PC-3 (cell line): ENCODE measurements around the gene DNASE1. TPM values are rescaled to one million over a fixed set of nuclear protein-coding genes. Genes with fewer than 3 reads are reported as not detected.
"Not testable (repeated sequence)": the region's sequence is repeated elsewhere in the genome, so short reads cannot be mapped to it uniquely, and the experiment has no call there.

ENCODE experiments used
- ATAC-seq: fragments of 200-7000 bp; cut with Tn5 transposase; 2 replicates; pipeline ENCODE4 v1.9.1; 2020; ENCODE audit warnings: mild to moderate bottlenecking, moderate library complexity
- BruUV-seq: library from RNA; stranded (reverse); fragments of 400-500 nt; replicated peaks from 2 replicates; lab custom pipeline; 2021; lab: Mats Ljungman, UMichigan
- CTCF ChIA-PET: fragments of 300-600 bp; sonication (Branson Sonifier 250); formaldehyde crosslinking; loops from one replicate; lab custom pipeline; 2022; ENCODE audit warnings: antibody characterized with exemption; lab: Charles Lee
- POLR2A ChIA-PET: fragments of 300-600 bp; sonication (Branson Sonifier 250); formaldehyde crosslinking; loops from one replicate; lab custom pipeline; 2022; ENCODE audit warnings: antibody characterized with exemption; ENCODE audit not compliant: unreplicated experiment; lab: Charles Lee
- DNase-seq: peaks from one replicate; pipeline ENCODE4 v3.0.0-alpha.2; 2015
- H2AFZ ChIP-seq: fragments of 300-600 bp; sonication (generic); 2 replicates; pipeline ENCODE4 v1.6.0; 2016; ENCODE audit warnings: antibody characterized with exemption, low read length
- H3F3A ChIP-seq: fragments of 300-600 bp; sonication (generic); one replicate; pipeline ENCODE4 v1.6.0; 2017; ENCODE audit warnings: antibody characterized with exemption, low read length, control low read depth, mild to moderate bottlenecking; ENCODE audit not compliant: unreplicated experiment
- H3K27ac ChIP-seq: fragments of 300-600 bp; sonication (generic); 2 replicates; pipeline ENCODE4 v1.5.1; 2016; ENCODE audit warnings: mild to moderate bottlenecking, low read length
- H3K27me3 ChIP-seq: fragments of 300-600 bp; sonication (generic); 2 replicates; pipeline ENCODE4 v1.6.1; 2016; ENCODE audit warnings: low read length, mixed read lengths
- H3K36me3 ChIP-seq: fragments of 300-600 bp; sonication (generic); 2 replicates; pipeline ENCODE4 v1.6.1; 2016; ENCODE audit warnings: low read depth, mixed run types, low read length, mixed read lengths
- H3K4me1 ChIP-seq: fragments of 300-600 bp; sonication (generic); 2 replicates; pipeline ENCODE4 v1.5.1; 2016; ENCODE audit warnings: low read length; ENCODE audit not compliant: insufficient read depth
- H3K4me2 ChIP-seq: fragments of 300-600 bp; sonication (generic); 2 replicates; pipeline ENCODE4 v1.6.0; 2016; ENCODE audit warnings: low read length
- H3K4me3 ChIP-seq: fragments of 300-600 bp; sonication (generic); 2 replicates; pipeline ENCODE4 v1.5.1; 2016; ENCODE audit warnings: mild to moderate bottlenecking, low read length, mixed read lengths
- H3K79me2 ChIP-seq: fragments of 300-600 bp; sonication (generic); 2 replicates; pipeline ENCODE4 v1.6.1; 2017; ENCODE audit warnings: low read length, mixed read lengths
- H3K9ac ChIP-seq: fragments of 300-600 bp; sonication (generic); 2 replicates; pipeline ENCODE4 v1.6.0; 2016; ENCODE audit warnings: mild to moderate bottlenecking, low read length
- H3K9me2 ChIP-seq: fragments of 300-600 bp; sonication (generic); replicated peaks from 2 replicates; pipeline ENCODE4 v1.6.1; 2016; ENCODE audit warnings: mixed run types, low read length, mixed read lengths
- H3K9me3 ChIP-seq: fragments of 300-600 bp; sonication (generic); 2 replicates; pipeline ENCODE4 v1.6.1; 2016; ENCODE audit warnings: low read length, mixed read lengths
- H4K20me1 ChIP-seq: fragments of 300-600 bp; sonication (generic); 2 replicates; pipeline ENCODE4 v1.6.1; 2016; ENCODE audit warnings: low read length, mixed read lengths
- CTCF ChIP-seq: fragments of 300-600 bp; sonication (generic); conservative IDR thresholded peaks from 2 replicates; pipeline ENCODE4 v1.5.1; 2017; ENCODE audit warnings: antibody characterized with exemption, low read depth, mild to moderate bottlenecking, low read length
- EZH2 ChIP-seq: fragments of 300-600 bp; sonication (generic); IDR thresholded peaks from one replicate; pipeline ENCODE4 v1.6.1; 2017; ENCODE audit warnings: antibody characterized with exemption, mild to moderate bottlenecking, low read length; ENCODE audit not compliant: unreplicated experiment
- EZH2phosphoT487 ChIP-seq: fragments of 300-600 bp; sonication (generic); IDR thresholded peaks from 2 replicates; pipeline ENCODE4 v1.6.1; 2018; ENCODE audit warnings: mild to moderate bottlenecking, antibody characterized with exemption, low read length, borderline replicate concordance
- intact Hi-C: fragments of 100-400 bp; cut with micrococcal nuclease; formaldehyde crosslinking; loops from 2 replicates; pipeline ENCODE4 v1.9.0; 2023
- total RNA-seq: library from RNA; depleted of rRNA; stranded (reverse); fragments of >200 nt; gene quantifications from 2 replicates; pipeline ENCODE4 v1.2.3, GENCODE V29; 2014

Gene DNASE1
- total RNA-seq, 1 experiment from 2014 or later = 14.0 TPM

DNA sequence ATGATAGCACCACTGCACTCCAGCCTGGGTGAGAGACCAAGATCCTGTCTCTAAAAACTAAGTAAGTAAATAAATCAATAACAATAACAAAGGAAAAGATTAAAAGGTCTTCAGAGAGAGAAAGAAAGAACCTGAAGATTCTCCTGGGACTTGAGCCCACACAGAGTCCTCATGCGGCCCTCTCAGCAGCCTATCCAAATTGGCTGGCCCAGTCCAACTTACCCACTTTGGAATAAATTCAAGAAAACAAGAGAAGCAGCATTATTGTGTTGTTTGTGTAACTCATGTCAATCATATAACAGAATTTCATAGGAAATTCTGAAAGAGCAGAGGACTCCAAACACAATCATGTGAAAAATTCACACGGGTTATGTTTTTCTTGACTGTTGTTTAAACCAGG lies 46.9 kb upstream of the DNASE1 start:
- Histone ChIP-seq H3K9ac (no peak overlapping the region), H3K36me3 (no peaks in the 10 kb centered on the region), H3K79me2 (peaks cover 25% of the 10 kb centered on the region), H3K27me3 (no peaks in the 10 kb centered on the region), H4K20me1 (no peaks in the 10 kb centered on the region), H3K9me2 (no peaks in the 10 kb centered on the region), H3F3A (no peaks in the 10 kb centered on the region), H3K4me3 (no peak overlapping the region), H3K4me1 (peaks cover 9% of the 10 kb centered on the region; the same call in 1 of the 2 replicates), H2AFZ (no peak overlapping the region), H3K9me3 (no peaks in the 10 kb centered on the region), H3K4me2 (no peak overlapping the region), H3K27ac (no peak overlapping the region)
- intact Hi-C loops = no loop called here
- CTCF ChIA-PET = no interaction called here
- no peak for ATAC-seq
- TF ChIP-seq EZH2 = no peak
- TF ChIP-seq CTCF = no peak
- no peak for TF ChIP-seq EZH2phosphoT487
- DNase-seq = no peak
- BruUV-seq = no TSS peak
- POLR2A ChIA-PET = no interaction called here

GRCh38 chr16:3608069-3608468 lies 46.4 kb upstream of the DNASE1 start:
- no peak for TF ChIP-seq EZH2phosphoT487
- no peak for TF ChIP-seq EZH2
- TF ChIP-seq CTCF = no peak
- ATAC-seq (no peak), DNase-seq (no peak)
- no peak overlapping the region for H2AFZ ChIP-seq
- ChIA-PET CTCF (no interaction called here), POLR2A (no interaction called here)
- no peaks in the 10 kb centered on the region for H3K36me3 ChIP-seq
- H3K79me2 ChIP-seq = peaks cover 30% of the 10 kb centered on the region
- H3K4me3 ChIP-seq = no peak overlapping the region
- H3K27me3 ChIP-seq = no peaks in the 10 kb centered on the region
- H3F3A ChIP-seq = no peaks in the 10 kb centered on the region
- no peaks in the 10 kb centered on the region for H4K20me1 ChIP-seq
- no TSS peak for BruUV-seq
- intact Hi-C loops = no loop called here
- no peaks in the 10 kb centered on the region for H3K9me3 ChIP-seq
- H3K27ac ChIP-seq = no peak overlapping the region
- H3K9ac ChIP-seq = no peak overlapping the region
- peaks cover 13% of the 10 kb centered on the region for H3K4me1 ChIP-seq
- no peaks in the 10 kb centered on the region for H3K9me2 ChIP-seq
- no peak overlapping the region for H3K4me2 ChIP-seq

GRCh38 chr16:3608976-3609375 lies 45.5 kb upstream of the DNASE1 start:
- ATAC-seq, H3K4me2 ChIP-seq, CTCF ChIA-PET, H3F3A ChIP-seq, H3K9me3 ChIP-seq, H3K9ac ChIP-seq, H3K27me3 ChIP-seq, DNase-seq, POLR2A ChIA-PET, H3K4me3 ChIP-seq, H3K36me3 ChIP-seq, H4K20me1 ChIP-seq, intact Hi-C loops, H2AFZ ChIP-seq, BruUV-seq, H3K27ac ChIP-seq, H3K9me2 ChIP-seq: not testable (repeated sequence)
- Histone ChIP-seq H3K79me2 (peaks cover 36% of the 10 kb centered on the region), H3K4me1 (peaks cover 15% of the 10 kb centered on the region)
